Caco-2 (cell line): ENCODE results near the gene PPP1R14D. TPM values are rescaled to one million over a fixed set of nuclear protein-coding genes. Genes with fewer than 3 reads are reported as not detected.

Source experiments
- BruUV-seq: library from RNA; stranded (reverse); fragments of 400-500 nt; replicated peaks from 2 replicates; lab custom pipeline; 2021; lab: Mats Ljungman, UMichigan
- CTCF ChIA-PET: fragments of 300-600 bp; sonication (Branson Sonifier 250); formaldehyde crosslinking; loops from one replicate; lab custom pipeline; 2022; ENCODE audit warnings: antibody characterized with exemption; lab: Charles Lee
- POLR2A ChIA-PET: fragments of 300-600 bp; sonication (Branson Sonifier 250); formaldehyde crosslinking; loops from one replicate; lab custom pipeline; 2022; ENCODE audit warnings: antibody characterized with exemption; lab: Charles Lee
- DNase-seq, 2 experiments: peaks; one replicate each; pipeline versions ENCODE4 v3.0.0 to v3.0.0-alpha.2; 2020 to 2022
- H3K27me3 ChIP-seq: replicated peaks from 2 replicates; pipeline ENCODE4 v1.6.0; 2011; ENCODE audit warnings: low read length; ENCODE audit not compliant: control insufficient read depth, insufficient read depth
- H3K36me3 ChIP-seq: 2 replicates; pipeline ENCODE4 v1.5.1; 2011; ENCODE audit warnings: low read length; ENCODE audit not compliant: control insufficient read depth, insufficient read depth
- H3K4me1 ChIP-seq: fragments of 250-450 bp; sonication (Bioruptor Pico); 2 replicates; pipeline ENCODE4 v1.5.1; 2020; ENCODE audit warnings: mild to moderate bottlenecking
- H3K4me3 ChIP-seq: 2 replicates; pipeline ENCODE4 v1.5.1; 2011; ENCODE audit warnings: low read depth, mild to moderate bottlenecking, control low read depth, low read length
- H3K9me3 ChIP-seq: fragments of 250-450 bp; sonication (Bioruptor Pico); 2 replicates; pipeline ENCODE4 v1.5.1; 2020; ENCODE audit warnings: mild to moderate bottlenecking, moderate library complexity
- H3K27ac Mint-ChIP-seq: one replicate; pipeline ENCODE4 v1.8.0; 2022; ENCODE audit warnings: mixed read lengths; ENCODE audit not compliant: unreplicated experiment
- H3K27me3 Mint-ChIP-seq: one replicate; pipeline ENCODE4 v1.8.0; 2022; ENCODE audit warnings: mixed read lengths; ENCODE audit not compliant: insufficient read depth, unreplicated experiment
- H3K36me3 Mint-ChIP-seq: one replicate; pipeline ENCODE4 v1.8.0; 2022; ENCODE audit warnings: mild to moderate bottlenecking, mixed read lengths; ENCODE audit not compliant: insufficient read depth, unreplicated experiment
- H3K4me1 Mint-ChIP-seq: one replicate; pipeline ENCODE4 v1.8.0; 2022; ENCODE audit warnings: low read depth, mixed read lengths; ENCODE audit not compliant: unreplicated experiment
- H3K4me3 Mint-ChIP-seq: one replicate; pipeline ENCODE4 v1.8.0; 2022; ENCODE audit warnings: mild to moderate bottlenecking, moderate library complexity, mixed read lengths; ENCODE audit not compliant: unreplicated experiment
- H3K9me3 Mint-ChIP-seq: one replicate; pipeline ENCODE4 v1.8.0; 2022; ENCODE audit warnings: mixed read lengths; ENCODE audit not compliant: unreplicated experiment
- CTCF ChIP-seq, 2 experiments: fragments of 200-600 bp in 1 of 2; IDR thresholded peaks; 1 replicate in 1 of 2; 2 replicates in 1 of 2; pipeline versions ENCODE4 v1.5.1 to v1.8.0; 2011 to 2022; ENCODE audit warnings: antibody characterized with exemption in 1 of 2, control low read depth in 1 of 2, inconsistent platforms in 1 of 2, low read depth in 1 of 2, low read length in 1 of 2, mild to moderate bottlenecking in 1 of 2, moderate library complexity in 1 of 2; ENCODE audit not compliant: insufficient read depth in 1 of 2, severe bottlenecking in 1 of 2, unreplicated experiment in 1 of 2
- intact Hi-C: fragments of 100-400 bp; cut with micrococcal nuclease; formaldehyde crosslinking; loops from one replicate; pipeline ENCODE4 v1.10.0; 2022; ENCODE audit not compliant: unreplicated experiment
- total RNA-seq: library from RNA; stranded (reverse); gene quantifications from 2 replicates; pipeline ENCODE4 v1.2.3, GENCODE V29; 2022

PPP1R14D gene
- total RNA-seq, 1 experiment from 2014 or later = 0.43 TPM

DNA sequence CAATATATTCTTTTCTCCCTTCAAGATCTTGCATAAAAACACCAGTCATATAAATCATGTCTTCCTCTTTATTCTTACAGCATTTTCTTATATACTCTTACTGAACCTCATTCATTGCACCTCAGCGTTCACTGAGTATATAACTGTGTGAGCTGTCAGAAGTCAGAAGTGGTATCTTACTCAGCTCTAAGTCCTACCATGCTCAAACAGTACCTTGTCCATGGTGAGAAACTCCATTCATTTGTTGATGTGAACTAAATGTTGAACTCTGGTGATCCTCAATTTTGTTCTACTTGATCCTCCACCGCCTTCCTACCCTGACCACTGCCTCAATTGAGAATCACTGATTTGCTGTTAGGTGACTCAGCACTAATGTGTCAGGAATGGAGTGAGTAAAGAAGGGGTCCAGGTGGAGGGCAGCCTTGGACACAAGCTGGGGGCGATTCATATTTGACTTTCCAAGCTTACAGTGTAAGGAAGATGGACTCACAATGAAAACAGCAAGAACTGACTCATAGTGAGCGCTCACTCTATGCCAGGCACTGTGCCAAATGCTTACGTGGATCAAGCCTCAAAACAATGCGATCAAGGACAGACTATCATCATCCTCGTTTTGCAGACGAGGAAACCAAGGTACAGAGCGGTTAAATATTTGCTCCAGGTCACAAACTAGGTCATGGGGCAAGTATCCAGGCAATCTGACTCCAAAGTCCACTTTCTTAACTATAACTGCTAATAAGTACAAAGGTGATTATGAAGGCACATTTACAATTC is 35.1 kb downstream of the PPP1R14D start:
- intact Hi-C loops = loop anchor here (2.0 kb wide), 1 partner anchor 53 kb away; no protein-coding TSS in a partner anchor
- Mint-ChIP-seq H3K27ac (no peak overlapping the region), H3K9me3 (no peaks in the 10 kb centered on the region), H3K4me3 (no peak overlapping the region), H3K27me3 (no peaks in the 10 kb centered on the region), H3K4me1 (peaks cover 34% of the 10 kb centered on the region), H3K36me3 (no peaks in the 10 kb centered on the region)
- H3K9me3 ChIP-seq = no peaks in the 10 kb centered on the region
- ChIA-PET POLR2A (no interaction called here), CTCF (interaction anchor here (0.5 to 0.7 kb wide), 2 partner anchors 9 to 99 kb away, joined by 3 read pairs; no protein-coding TSS in a partner anchor)
- no peak overlapping the region for H3K4me3 ChIP-seq
- peaks cover 25% of the 10 kb centered on the region for H3K4me1 ChIP-seq
- no TSS peak for BruUV-seq
- H3K27me3 ChIP-seq = no peaks in the 10 kb centered on the region
- H3K36me3 ChIP-seq = no peaks in the 10 kb centered on the region; the same call in 1 of the 2 replicates
- no peak for DNase-seq
- TF ChIP-seq CTCF (IDR thresholded peaks at IDR 0.05; ENCODE audit: insufficient read depth in 1 of 2, low read depth in 1 of 2, low read length in 1 of 2, severe bottlenecking in 1 of 2, unreplicated experiment in 1 of 2) = no peak

DNA sequence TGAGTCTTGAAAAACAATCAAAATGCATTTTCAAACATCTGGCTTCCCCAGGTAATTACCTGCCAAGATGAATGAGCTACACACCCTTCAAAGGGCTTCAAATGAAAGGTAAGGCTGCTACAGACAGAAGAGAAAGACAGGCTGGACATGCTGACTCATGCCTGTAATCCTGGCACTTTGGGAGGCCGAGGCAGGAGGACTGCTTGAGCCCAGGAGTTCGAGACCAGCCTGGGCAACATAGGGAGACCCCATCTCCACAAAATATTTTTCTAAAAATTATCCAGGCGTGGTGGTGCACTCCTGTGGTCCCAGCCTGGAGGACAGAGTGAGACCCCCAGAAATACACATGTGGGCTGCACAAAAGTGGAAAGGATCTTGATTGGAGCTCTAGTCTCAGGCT is 36.1 kb downstream of the PPP1R14D start:
- Mint-ChIP-seq H3K4me1 (peaks cover 31% of the 10 kb centered on the region), H3K36me3 (no peaks in the 10 kb centered on the region), H3K9me3 (no peaks in the 10 kb centered on the region), H3K4me3 (no peak overlapping the region), H3K27ac (no peak overlapping the region), H3K27me3 (no peaks in the 10 kb centered on the region)
- peaks cover 28% of the 10 kb centered on the region for H3K4me1 ChIP-seq
- intact Hi-C loops = loop anchor here (2.0 kb wide), 1 partner anchor 54 kb away; no protein-coding TSS in a partner anchor
- no peak for DNase-seq
- no TSS peak for BruUV-seq
- no peaks in the 10 kb centered on the region for H3K9me3 ChIP-seq
- H3K27me3 ChIP-seq = no peaks in the 10 kb centered on the region
- ChIA-PET POLR2A (no interaction called here), CTCF (interaction anchor here (0.6 to 0.7 kb wide), 3 partner anchors 84 to 154 kb away, joined by 3 to 7 read pairs (median 3); no protein-coding TSS in a partner anchor)
- no peaks in the 10 kb centered on the region; the same call in 1 of the 2 replicates for H3K36me3 ChIP-seq
- H3K4me3 ChIP-seq = no peak overlapping the region
- TF ChIP-seq CTCF (IDR thresholded peaks at IDR 0.05; ENCODE audit: insufficient read depth in 1 of 2, low read depth in 1 of 2, low read length in 1 of 2, severe bottlenecking in 1 of 2, unreplicated experiment in 1 of 2) = no peak

GRCh38 chr15:40790718-40791117 is 37.8 kb downstream of the PPP1R14D start:
- H3K4me3 Mint-ChIP-seq = no peak overlapping the region
- intact Hi-C loops = no loop called here
- H3K27me3 ChIP-seq = no peaks in the 10 kb centered on the region
- H3K4me1 Mint-ChIP-seq = peaks cover 29% of the 10 kb centered on the region
- no peaks in the 10 kb centered on the region for H3K9me3 Mint-ChIP-seq
- ChIA-PET CTCF (no interaction called here), POLR2A (no interaction called here)
- DNase-seq = no peak
- no peaks in the 10 kb centered on the region for H3K9me3 ChIP-seq
- peaks cover 28% of the 10 kb centered on the region for H3K4me1 ChIP-seq
- H3K27ac Mint-ChIP-seq = no peak overlapping the region
- no TSS peak for BruUV-seq
- H3K27me3 Mint-ChIP-seq = no peaks in the 10 kb centered on the region
- H3K4me3 ChIP-seq = no peak overlapping the region
- TF ChIP-seq CTCF (IDR thresholded peaks at IDR 0.05; ENCODE audit: insufficient read depth in 1 of 2, low read depth in 1 of 2, low read length in 1 of 2, severe bottlenecking in 1 of 2, unreplicated experiment in 1 of 2) = no peak
- H3K36me3 Mint-ChIP-seq = no peaks in the 10 kb centered on the region
- no peaks in the 10 kb centered on the region; the same call in 1 of the 2 replicates for H3K36me3 ChIP-seq
